Left ventricle myocardium inferior (tissue), 1 donor: Measurements from ENCODE around the gene ARL8A. TPM values are rescaled to one million over a fixed set of nuclear protein-coding genes. Genes with fewer than 3 reads are reported as not detected.

Experiments used
- DNase-seq: peaks from one replicate; pipeline ENCODE4 v3.0.0-alpha.2; 2020
- H3K27ac ChIP-seq: fragments of 200-600 bp; replicated peaks from 2 replicates; pipeline ENCODE4 v1.8.0; 2021
- H3K27me3 ChIP-seq: fragments of 200-600 bp; 2 replicates; pipeline ENCODE4 v1.8.0; 2021; ENCODE audit warnings: low read depth
- H3K36me3 ChIP-seq: fragments of 200-600 bp; 2 replicates; pipeline ENCODE4 v1.8.0; 2021
- H3K4me1 ChIP-seq: fragments of 200-600 bp; 2 replicates; pipeline ENCODE4 v1.8.0; 2021
- H3K4me3 ChIP-seq: fragments of 200-600 bp; 2 replicates; pipeline ENCODE4 v1.8.0; 2021; ENCODE audit warnings: mild to moderate bottlenecking, moderate library complexity
- H3K9me3 ChIP-seq: fragments of 200-600 bp; replicated peaks from 2 replicates; pipeline ENCODE4 v1.8.0; 2021
- CTCF ChIP-seq: fragments of 200-600 bp; IDR thresholded peaks from 2 replicates; pipeline ENCODE4 v1.8.0; 2021; ENCODE audit warnings: antibody characterized with exemption, mild to moderate bottlenecking, borderline replicate concordance
- intact Hi-C: fragments of 100-400 bp; cut with micrococcal nuclease; formaldehyde crosslinking; loops from one replicate; pipeline ENCODE4 v1.11.0; 2022
- total RNA-seq: library from RNA; stranded (reverse); fragmentation: NEBNext Ultra II Directional; extraction: Animal tissue kit (Norgen Biotek cat#: 25700); gene quantifications from one replicate; pipeline ENCODE4 v1.2.1, GENCODE V29; 2021
- donor health status: DM: no; HTN: yes; CAD: no; lungs with severe emphysema.

Gene ARL8A
- total RNA-seq, 1 donor from 2014 or later = 64.7 TPM

- TF ChIP-seq CTCF = no peak
- intact Hi-C loops = no loop called here
- H3K27ac ChIP-seq = no peak overlapping the region
- H3K4me1 ChIP-seq = peaks cover 11% of the 10 kb centered on the region
- no peak for DNase-seq
- H3K9me3 ChIP-seq = no peaks in the 10 kb centered on the region
- no peaks in the 10 kb centered on the region for H3K27me3 ChIP-seq
- no peaks in the 10 kb centered on the region for H3K36me3 ChIP-seq
- H3K4me3 ChIP-seq = no peak overlapping the region
Observed at GRCh38 chr1:202157945-202158344, 13.4 kb upstream of the ARL8A start.

- H3K27me3 ChIP-seq = no peaks in the 10 kb centered on the region
- no peak overlapping the region for H3K27ac ChIP-seq
- intact Hi-C loops = no loop called here
- H3K4me1 ChIP-seq = peaks cover 11% of the 10 kb centered on the region
- TF ChIP-seq CTCF = no peak
- DNase-seq = no peak
- no peaks in the 10 kb centered on the region for H3K36me3 ChIP-seq
- H3K9me3 ChIP-seq = no peaks in the 10 kb centered on the region
- H3K4me3 ChIP-seq = no peak overlapping the region
Observed at GRCh38 chr1:202156590-202156989, 12.1 kb upstream of the ARL8A start.

GRCh38 chr1:202155478-202156021, 11.0 kb upstream of the ARL8A start:
- Histone ChIP-seq H3K4me3 (no peak overlapping the region), H3K27me3 (no peaks in the 10 kb centered on the region), H3K4me1 (peaks cover 11% of the 10 kb centered on the region), H3K27ac (no peak overlapping the region), H3K9me3 (no peaks in the 10 kb centered on the region), H3K36me3 (no peaks in the 10 kb centered on the region)
- intact Hi-C loops = no loop called here
- peak; percentile 44 for DNase-seq
- TF ChIP-seq CTCF = no peak

DNA sequence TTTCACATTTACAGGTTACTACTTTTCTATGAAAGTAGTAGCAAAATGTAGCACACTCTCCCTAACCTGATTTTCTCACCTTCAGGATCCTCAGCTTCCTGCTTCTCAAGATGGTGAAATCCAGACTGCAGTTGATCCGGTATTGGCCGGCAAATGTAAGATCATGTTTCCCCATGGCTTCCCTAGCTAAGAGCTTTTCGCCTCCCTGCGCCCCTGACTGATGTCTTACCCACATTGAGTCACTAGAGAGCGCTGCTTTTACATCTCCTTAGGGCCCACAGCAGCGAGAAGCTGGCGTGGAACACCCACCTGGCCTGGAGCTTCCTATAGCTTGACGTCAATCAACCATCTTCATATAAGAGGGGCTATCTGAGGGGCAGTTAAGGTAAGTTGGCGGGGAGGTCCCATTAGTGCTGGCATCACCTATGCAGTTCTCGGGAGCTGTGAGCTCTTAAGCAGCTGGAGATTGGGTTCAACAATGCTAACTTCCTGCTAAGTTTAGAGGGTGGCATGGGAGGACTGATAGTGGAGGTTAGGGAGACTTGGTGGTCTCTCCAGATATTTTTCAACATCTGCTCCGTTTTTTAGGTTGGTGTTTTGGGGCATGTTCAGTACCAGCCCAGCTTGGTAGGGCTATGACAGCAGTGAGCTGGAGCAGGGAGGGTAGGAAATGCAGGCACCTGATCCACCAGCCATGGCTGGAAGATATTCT, 10.4 kb upstream of the ARL8A start:
- peaks cover 11% of the 10 kb centered on the region for H3K4me1 ChIP-seq
- peak; percentile 51 for TF ChIP-seq CTCF
- H3K36me3 ChIP-seq = no peaks in the 10 kb centered on the region
- H3K27me3 ChIP-seq = no peaks in the 10 kb centered on the region
- DNase-seq = no peak
- H3K27ac ChIP-seq = no peak overlapping the region
- no peak overlapping the region for H3K4me3 ChIP-seq
- intact Hi-C loops = no loop called here
- no peaks in the 10 kb centered on the region for H3K9me3 ChIP-seq

DNA sequence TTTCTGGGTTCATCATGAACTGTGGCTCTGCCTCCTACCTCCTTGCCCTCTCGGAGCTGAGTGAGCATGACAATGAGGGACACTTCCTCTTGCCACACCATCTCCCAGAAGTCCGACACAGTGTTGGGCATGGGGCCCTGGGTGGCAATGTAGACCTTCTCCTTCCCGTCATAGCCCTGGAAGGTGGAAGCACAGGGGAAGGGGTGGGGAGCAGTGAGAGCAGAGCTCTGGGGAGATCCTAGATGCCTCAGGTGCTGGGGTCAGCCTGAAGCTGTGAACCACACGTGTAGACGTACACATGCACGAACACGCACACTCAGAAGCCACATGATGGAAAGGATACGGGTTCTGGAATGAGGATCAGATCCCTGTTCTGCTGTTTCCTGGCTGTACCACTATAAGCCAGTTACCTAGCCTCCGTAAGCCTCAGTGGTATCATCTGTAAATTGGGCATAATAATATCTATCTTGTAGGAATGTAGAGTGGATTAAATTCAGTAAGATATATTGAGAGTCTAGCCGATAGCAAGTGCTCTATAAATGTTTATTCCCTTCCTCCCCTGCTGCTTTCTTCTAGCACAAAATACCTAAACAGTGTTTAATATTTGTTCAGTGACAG, 9.7 kb upstream of the ARL8A start:
- no peaks in the 10 kb centered on the region for H3K27me3 ChIP-seq
- H3K36me3 ChIP-seq = no peaks in the 10 kb centered on the region
- no peak overlapping the region for H3K4me3 ChIP-seq
- intact Hi-C loops = no loop called here
- TF ChIP-seq CTCF = no peak
- DNase-seq = no peak
- no peak overlapping the region for H3K27ac ChIP-seq
- peaks cover 11% of the 10 kb centered on the region for H3K4me1 ChIP-seq
- H3K9me3 ChIP-seq = no peaks in the 10 kb centered on the region
